ENCODE measurements around the gene TIE1. TPM values are rescaled to one million over a fixed set of nuclear protein-coding genes. Genes with fewer than 3 reads are reported as not detected.

TIE1 gene
- total and polyA plus RNA-seq, 2 of the 13 experiments (the other 11 are each of a cell fraction or from before 2014, with no cell fraction given), result 0.58 to 0.84 TPM

DNA sequence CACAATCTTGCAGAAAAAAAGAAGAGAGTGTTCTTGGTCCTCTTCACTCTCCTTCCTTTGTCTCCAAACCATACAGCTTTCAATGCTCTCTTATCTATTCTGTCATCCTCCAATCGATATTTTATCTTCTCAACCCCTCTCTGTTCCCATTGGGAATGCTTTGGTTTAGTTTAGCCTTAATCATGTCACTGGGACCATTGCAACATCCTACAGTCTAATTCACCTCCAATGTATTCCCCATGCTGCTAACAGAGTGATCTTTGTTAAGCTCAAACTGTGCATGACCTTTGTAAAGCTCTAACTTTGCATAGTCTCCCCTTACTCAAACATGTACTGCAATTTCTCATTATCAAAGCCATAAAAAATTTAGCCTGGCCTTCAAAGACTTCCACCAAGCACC, 39.8 kb downstream of the TIE1 start (continued):
- TF ChIP-seq, protein P1, sequence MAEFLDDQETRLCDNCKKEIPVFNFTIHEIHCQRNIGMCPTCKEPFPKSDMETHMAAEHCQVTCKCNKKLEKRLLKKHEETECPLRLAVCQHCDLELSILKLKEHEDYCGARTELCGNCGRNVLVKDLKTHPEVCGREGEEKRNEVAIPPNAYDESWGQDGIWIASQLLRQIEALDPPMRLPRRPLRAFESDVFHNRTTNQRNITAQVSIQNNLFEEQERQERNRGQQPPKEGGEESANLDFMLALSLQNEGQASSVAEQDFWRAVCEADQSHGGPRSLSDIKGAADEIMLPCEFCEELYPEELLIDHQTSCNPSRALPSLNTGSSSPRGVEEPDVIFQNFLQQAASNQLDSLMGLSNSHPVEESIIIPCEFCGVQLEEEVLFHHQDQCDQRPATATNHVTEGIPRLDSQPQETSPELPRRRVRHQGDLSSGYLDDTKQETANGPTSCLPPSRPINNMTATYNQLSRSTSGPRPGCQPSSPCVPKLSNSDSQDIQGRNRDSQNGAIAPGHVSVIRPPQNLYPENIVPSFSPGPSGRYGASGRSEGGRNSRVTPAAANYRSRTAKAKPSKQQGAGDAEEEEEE (CRISPR knock-in tag; IDR thresholded peaks at IDR 0.05; ENCODE audit: borderline replicate concordance), result no peak
- no peak for TF ChIP-seq ZNF432 (CRISPR knock-in tag; IDR thresholded peaks at IDR 0.05; ENCODE audit: borderline replicate concordance)
- no peak for TF ChIP-seq CCAR2 (optimal IDR thresholded peaks at IDR 0.05; ENCODE audit: low read depth, low read length)
- peak; percentile 64; the same call in 1 of the 2 replicates for TF ChIP-seq GATAD2A (CRISPR knock-in tag; IDR thresholded peaks at IDR 0.05)
- TF ChIP-seq ZNF644 (CRISPR knock-in tag; IDR thresholded peaks at IDR 0.05; ENCODE audit: low read depth), result peak; percentile 65; the same call in 1 of the 2 replicates
- no peak for TF ChIP-seq PITX1 (CRISPR knock-in tag; IDR thresholded peaks at IDR 0.05)
- no peak for TF ChIP-seq JUND (CRISPR knock-in tag; IDR thresholded peaks at IDR 0.05)
- TF ChIP-seq TSC22D2 (CRISPR knock-in tag; IDR thresholded peaks at IDR 0.05; ENCODE audit: borderline replicate concordance), result no peak
- no peak for TF ChIP-seq ZNF782 (CRISPR knock-in tag; IDR thresholded peaks at IDR 0.05; ENCODE audit: borderline replicate concordance)
- 0 out of 2 replicates have a peak, but pooled peaks have one; percentile 20 for TF ChIP-seq PAXIP1 (CRISPR knock-in tag; conservative IDR thresholded peaks at IDR 0.05)
- 0 out of 2 replicates have a peak, but pooled peaks have one; percentile 39 for TF ChIP-seq HMG20B (CRISPR knock-in tag; conservative IDR thresholded peaks at IDR 0.05)
- peak in 1 of 2 experiments; percentile 74; a peak in 1 of 4 replicates for TF ChIP-seq EP300 (IDR thresholded peaks at IDR 0.05; ENCODE audit: low read depth in 2 of 2, low read length in 2 of 2)
- TF ChIP-seq EP300 (CRISPR knock-in tag; IDR thresholded peaks at IDR 0.05; ENCODE audit: borderline replicate concordance), result no peak
- TF ChIP-seq MTA1 (CRISPR knock-in tag; IDR thresholded peaks at IDR 0.05; ENCODE audit: borderline replicate concordance), result no peak
- TF ChIP-seq PCBP1 (IDR thresholded peaks at IDR 0.05; ENCODE audit: borderline replicate concordance, low read depth, low read length), result no peak
- TF ChIP-seq PHF20 (CRISPR knock-in tag; IDR thresholded peaks at IDR 0.05), result no peak
- no peak for TF ChIP-seq NFATC3 (CRISPR knock-in tag; IDR thresholded peaks at IDR 0.05)
- peak; percentile 53 for TF ChIP-seq HNF4A (CRISPR knock-in tag; IDR thresholded peaks at IDR 0.05)
- no peak for TF ChIP-seq ZNF557 (CRISPR knock-in tag; IDR thresholded peaks at IDR 0.05)
- no peak for TF ChIP-seq NFIB (CRISPR knock-in tag; IDR thresholded peaks at IDR 0.05; ENCODE audit: borderline replicate concordance)
- no peak for TF ChIP-seq FIP1L1 (IDR thresholded peaks at IDR 0.05; ENCODE audit: borderline replicate concordance, insufficient read depth, low read depth, low read length)
- TF ChIP-seq FOXJ3 (CRISPR knock-in tag; IDR thresholded peaks at IDR 0.05; ENCODE audit: borderline replicate concordance), result 0 out of 2 replicates have a peak, but pooled peaks have one; percentile 30
- TF ChIP-seq SOX6 (IDR thresholded peaks at IDR 0.05), result no peak
- peak; percentile 64; the same call in 1 of the 2 replicates for TF ChIP-seq SOX6 (CRISPR knock-in tag; IDR thresholded peaks at IDR 0.05)
- TF ChIP-seq TEAD2 (CRISPR knock-in tag; IDR thresholded peaks at IDR 0.05), result no peak

Measured in HepG2 (cell line).